ENCODE measurements around the gene LIMD2.

The LIMD2 gene

DNA sequence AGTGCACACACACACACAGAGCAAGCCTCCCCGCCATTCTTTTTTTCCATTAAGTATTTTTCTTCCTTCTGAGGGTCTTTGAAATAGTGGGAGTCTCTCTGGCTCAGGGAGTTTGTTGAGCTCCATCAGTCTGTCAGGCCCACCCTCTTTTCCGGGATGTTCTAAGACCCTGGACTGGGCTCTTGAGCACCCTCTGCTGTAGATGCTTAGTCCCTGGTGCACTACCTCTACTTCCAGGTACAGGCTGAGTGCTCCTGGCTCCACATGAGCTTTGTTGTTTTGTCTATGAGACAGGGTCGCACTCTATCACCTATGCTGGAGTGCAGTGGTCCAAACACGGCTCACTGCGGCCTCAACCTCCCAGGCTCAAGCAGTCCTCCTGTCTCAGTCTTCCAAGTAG is 20.7 kb downstream of the LIMD2 start:
- no peak for DNase-seq

DNA sequence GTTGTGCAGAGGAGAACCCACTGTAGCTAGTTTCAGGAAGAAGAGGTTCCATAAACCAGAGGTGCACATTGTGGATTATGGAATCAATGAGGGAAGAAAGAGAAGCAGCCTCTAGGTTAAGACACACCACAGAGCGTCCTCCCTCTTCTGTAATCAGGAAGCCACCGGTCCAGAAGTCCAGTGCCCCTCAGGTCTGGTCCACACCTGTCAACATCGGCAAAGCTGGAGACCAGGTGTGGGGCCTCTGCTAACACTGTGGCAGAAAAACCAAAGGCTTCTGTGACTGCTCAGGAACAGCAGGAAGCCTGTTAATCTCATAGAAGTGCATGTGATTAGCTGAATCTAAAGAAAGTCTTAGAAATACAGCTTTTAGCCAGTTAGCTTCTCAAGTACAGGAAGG is 23.3 kb downstream of the LIMD2 start:
- no peak for DNase-seq

DNA sequence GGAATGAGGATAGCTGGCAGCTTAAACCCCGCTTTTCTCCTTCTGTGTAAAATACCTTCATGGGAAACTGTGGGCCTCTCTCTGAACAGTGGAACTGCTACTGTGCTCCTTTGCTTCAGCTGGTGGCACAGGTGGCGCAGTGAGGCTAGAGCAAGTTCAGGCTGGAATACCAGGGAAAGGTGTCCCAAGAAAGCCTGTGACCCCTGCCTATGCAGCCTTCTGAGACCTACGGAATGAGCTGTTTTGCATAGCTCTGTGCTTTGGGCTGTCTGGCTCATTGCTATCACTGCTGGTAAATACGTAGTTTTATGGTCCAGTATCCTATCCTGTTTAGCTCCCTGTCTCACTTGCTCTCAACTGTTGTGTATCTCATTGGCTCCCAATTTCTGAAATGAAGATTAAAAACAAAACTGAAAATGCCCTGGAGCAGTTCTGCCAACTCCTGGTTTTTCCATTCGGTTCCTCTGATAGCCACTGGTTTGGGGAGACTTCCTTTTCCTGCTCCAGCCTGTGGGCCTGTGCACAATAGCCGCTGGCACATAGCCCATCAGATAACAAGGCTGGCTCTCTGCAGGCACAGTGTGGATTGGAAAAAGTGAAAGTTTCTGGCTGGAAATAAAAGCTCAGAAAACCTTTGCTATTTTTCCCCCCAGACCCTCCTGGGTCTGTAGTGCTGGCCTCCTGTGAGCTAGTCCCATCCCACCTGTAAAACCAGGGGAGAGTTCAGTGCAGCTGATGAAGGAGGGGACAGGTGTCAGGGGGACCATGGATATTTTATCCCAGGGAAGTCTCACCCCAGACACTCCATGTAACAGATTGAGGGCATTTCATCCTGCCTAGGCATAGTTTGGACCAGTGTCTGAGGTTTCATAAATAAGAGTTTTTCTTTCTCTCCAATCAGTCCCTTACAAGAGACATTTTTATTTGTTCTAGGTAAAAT is 24.0 kb downstream of the LIMD2 start:
- no peak for DNase-seq

DNA sequence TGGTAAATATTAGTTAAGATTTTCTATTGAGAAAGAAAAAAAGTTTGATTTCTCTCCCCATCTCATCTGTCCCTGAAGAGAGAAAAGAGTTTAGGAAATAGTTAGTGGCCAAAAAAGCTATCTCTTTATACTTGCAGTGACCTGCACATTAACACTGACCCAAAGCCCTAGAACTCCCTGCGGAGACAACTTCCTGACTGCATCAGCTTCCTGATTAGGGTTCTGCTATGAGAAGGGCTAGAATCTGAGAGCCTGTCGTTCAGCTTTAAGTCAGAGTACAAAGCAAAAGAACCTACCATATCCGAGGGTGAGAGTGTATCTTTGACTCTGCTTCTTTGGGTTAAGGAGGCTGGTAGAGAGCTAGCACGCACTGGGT is 24.7 kb downstream of the LIMD2 start:
- no peak for DNase-seq

DNA sequence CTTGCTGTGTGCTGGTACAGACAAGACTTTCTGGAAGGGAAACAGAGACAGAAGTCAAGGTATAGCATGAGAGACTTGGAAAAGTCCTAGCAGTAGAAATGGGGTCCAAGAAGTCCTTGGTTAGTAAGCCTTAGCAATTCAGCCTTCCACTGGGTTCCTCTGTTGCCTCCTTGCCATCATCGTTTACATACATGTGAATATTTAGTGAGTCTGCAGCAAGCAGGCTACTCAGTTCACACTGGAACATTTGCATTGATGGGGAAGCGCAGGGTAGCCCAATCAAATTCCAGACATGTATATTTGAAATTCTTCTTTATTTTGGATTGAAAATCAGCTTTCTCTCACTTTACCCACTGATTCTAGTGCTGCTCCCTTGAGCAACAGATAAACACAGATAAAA is 27.1 kb downstream of the LIMD2 start:
- no peak for DNase-seq

DNA sequence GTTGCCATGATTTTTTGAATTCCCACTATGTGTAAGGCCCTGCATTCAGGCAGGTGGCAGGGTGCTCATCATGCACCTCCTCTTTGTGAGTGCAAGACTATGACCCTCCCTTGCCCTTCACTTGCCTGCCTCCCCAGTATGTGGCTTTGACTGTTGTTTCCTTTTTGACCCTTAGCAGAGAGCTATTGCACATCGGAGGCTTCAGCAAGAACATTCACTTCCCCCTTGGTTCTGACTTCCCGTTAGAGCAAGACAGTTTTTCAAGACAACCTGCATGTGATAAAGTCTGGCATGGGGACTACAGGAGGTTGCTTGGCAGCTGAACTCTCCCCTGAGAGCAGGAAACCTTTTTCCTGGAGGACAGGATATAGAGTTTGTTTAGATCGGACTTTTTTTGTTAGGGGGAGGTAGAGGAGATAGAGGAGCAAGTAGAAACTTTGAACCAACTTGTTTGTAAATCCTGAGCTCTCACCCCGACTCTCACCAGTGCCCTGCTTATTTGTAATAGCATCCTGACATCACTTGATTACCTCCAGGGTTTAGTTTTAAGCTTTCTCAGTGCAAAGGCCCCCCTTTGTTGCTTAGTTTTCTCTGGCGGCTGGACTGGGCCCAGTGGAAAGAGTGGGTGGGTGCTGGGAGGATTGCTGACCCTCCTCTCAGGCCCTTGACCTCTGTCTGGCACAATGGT is 34.3 kb downstream of the LIMD2 start:
- DNase-seq: peak; percentile 35

DNA sequence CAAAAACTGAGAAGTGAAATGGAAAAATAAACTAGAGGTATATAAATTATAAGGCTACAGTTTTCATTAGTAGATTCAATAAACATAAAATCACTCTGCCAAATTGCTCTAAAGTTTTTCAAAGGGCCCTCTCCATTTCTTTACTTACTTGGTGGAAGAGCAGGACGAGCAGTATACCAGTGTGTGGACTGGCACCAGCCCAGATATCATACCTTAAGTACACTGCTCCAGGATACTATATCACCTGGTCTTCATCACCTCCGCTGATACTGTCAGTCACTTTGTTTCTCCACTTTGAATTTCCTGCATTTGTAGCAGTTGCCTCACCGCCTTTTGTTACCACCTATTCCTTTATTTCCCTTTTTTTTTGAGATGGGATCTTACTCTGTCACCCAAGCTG is 40.1 kb downstream of the LIMD2 start:
- no peak for DNase-seq

DNA sequence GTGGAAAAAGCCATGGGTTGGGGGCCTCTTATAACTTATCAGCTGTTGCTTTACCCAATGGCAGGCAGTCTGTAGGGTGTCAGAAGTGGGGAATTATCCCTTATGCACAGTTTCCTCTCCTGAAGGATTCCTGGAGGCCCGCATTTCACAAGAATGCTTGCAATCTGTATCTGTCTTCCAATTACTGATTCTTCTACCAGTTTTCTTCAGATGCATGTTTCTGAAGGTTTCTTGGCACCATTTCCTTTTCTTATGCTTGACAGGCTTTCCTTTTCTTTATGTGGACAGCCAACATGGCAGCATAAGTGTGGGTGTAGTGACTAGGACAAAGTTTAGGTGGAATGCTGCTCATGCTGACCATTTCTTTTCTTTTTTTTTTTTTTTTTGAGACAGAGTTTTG is 41.6 kb downstream of the LIMD2 start:
- DNase-seq: no peak

DNA sequence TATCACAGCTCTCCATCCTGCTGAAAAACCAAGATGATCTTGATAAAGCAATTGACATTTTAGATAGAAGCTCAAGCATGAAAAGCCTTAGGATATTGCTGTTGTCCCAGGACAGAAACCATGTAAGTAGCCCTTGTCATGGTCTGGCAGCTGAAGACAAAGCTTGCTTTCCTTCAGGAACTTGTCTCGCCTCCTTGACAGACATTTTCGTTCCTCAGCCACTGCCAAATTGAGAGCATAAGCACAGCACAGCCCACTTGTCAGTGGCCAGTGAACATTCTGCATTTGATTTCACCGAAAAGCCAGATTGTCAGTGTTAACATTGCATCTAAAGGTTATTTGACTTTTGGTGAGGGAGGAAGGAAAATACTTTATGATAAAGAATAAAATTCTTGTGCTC is 42.1 kb downstream of the LIMD2 start:
- no peak for DNase-seq

DNA sequence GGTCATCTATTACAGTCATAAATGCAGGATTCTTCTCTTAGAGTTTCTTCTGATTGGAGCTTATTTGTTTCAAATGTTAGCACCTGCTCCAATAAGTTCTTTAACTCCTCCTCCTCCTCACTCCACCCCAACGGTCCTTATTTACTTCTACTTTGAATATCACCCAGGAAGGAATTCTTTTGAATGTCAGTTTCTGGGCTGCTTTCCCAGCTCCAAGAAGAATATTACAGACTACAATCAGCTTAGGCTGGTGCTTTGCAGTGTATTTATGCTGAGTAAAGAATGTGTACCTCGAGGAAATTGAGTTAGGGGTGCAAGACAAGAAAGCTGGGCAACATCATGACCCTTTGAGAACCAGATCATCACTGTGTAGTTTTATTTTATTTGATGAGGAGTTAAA is 46.9 kb downstream of the LIMD2 start:
- no peak for DNase-seq

DNA sequence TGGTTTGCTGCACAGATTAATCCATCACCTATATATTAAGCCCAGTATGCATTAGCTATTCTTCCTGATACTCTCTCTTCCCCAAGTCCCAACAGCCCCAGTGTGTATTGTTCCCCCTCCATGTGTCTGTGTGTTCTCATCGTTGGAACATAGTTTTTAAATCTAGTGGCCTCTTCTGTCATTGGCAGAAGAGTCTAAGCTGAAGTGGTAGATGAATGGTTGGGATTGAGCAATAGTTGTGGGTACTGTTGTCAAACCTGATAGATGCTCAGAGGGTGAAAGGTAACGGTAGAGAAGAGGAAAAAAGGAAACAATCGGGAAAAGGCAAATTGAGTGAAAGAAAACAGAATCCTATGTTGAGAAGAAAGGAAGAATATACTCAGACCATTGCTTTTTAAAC is 47.8 kb downstream of the LIMD2 start:
- no peak for DNase-seq

DNA sequence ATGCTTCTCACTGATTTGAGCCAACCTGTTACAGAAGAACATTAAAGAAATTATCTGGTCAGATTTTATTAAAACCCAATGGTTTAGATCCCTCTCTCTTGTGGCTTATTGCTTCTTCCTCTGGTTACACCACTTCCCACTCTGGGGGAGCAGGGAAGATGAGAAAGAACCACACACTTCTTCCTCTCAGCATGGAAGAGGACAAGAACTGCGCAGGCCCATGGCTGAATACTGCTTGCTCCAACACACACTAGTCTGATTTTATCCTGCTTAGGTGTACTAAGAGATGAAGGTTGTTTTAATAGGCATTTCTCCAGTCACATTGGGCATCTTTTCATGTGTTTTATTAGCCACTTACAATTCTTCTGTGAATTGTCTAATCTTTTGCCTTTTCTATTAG is 50.1 kb downstream of the LIMD2 start:
- DNase-seq: peak; percentile 20

DNA sequence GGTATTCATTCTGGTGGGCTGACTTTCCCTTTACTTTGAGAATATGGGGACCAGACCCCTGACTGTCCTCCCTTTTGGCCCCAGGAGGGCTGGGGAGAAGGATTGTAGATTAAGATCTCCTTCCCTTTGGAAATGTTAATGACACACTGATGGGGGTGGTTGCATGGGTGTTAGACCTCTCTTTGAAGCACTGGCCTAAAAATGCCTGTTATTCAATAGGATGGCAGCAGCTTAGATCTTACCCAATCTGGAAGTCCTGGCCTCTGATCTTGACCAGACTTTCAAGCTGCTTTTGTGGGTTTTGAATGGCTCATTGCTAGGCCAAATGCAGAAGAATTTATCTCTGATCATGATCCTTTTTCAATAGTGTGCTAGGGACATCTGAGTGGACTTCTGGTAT is 52.0 kb downstream of the LIMD2 start:
- no peak for DNase-seq

DNA sequence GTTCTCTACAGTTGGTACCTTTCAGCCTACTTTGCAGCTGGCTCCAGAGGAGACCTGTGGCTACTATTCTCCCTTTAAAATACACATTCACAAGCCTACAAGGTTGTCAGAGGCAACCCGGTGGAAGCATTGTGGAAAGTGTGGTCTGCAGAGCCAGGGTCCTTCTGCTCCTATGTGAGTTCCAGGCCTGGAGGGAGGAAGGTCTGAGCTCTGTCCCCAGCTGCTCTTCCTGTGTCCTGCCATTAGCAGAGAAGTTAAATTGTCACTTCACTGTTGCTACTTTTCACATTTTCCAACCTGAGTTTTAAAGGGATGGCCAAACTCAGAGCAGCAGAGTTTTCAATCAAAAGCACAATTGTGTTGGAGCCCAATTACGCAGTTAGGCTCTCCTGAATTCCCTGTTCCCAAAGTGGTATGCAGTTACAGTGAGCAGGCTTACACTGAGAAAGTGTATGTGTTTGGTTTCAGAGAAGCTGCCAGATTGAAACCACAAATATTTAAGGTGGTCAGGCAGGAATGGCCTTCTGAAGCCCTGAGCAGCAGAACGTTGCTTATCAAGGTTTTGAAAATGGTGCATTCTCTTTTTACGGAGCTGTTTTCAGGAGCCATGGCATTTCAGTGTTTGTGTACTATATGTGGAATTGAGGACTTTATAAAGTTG is 52.7 kb downstream of the LIMD2 start:
- no peak for DNase-seq

DNA sequence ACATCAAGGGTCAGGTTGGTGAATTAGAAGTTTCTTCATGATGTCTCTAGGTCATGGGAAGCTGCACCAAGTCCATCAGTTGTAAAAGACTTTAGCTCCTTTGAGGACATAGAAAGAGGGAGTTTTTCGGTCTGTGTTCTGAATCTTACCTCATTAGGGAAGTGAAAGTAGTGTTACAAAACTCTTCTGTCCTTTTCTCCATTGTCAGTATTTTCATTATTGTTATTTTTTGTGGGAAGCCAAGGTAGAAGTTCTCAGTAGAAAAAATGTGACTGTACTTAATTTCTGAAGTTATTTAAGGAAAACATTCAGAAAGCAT is 53.5 kb downstream of the LIMD2 start:
- no peak for DNase-seq
